Measurements from ENCODE around the gene ZBTB11. TPM values are rescaled to one million over a fixed set of nuclear protein-coding genes. Genes with fewer than 3 reads are reported as not detected.

Gene ZBTB11
- total and polyA plus RNA-seq, 2 of the 13 experiments (the other 11 are each of a cell fraction or from before 2014, with no cell fraction given), result 5.9 to 18.1 TPM

GRCh38 chr3:101676216-101676764 is 642 bp downstream of the ZBTB11 start (continued):
- TF ChIP-seq GMEB2 (CRISPR knock-in tag; IDR thresholded peaks at IDR 0.05; ENCODE audit: low read depth) (no peak), ZNF331 (CRISPR knock-in tag; IDR thresholded peaks at IDR 0.05) (no peak; the same call in 1 of the 2 replicates), ASH2L (IDR thresholded peaks at IDR 0.05; ENCODE audit: insufficient read length, low read depth, low read length) (peak; percentile 57), RBFOX2 (IDR thresholded peaks at IDR 0.05; ENCODE audit: low read depth, low read length) (peak; percentile 94), ZSCAN31 (CRISPR knock-in tag; IDR thresholded peaks at IDR 0.05; ENCODE audit: low read depth) (peak; percentile 65; the same call in 1 of the 2 replicates), DZIP1 (CRISPR knock-in tag; IDR thresholded peaks at IDR 0.05) (no peak), ZNF350 (CRISPR knock-in tag; IDR thresholded peaks at IDR 0.05; ENCODE audit: borderline replicate concordance, low read depth) (no peak), ZNF343 (CRISPR knock-in tag; IDR thresholded peaks at IDR 0.05) (no peak; the same call in 1 of the 2 replicates), FOXO1 (CRISPR knock-in tag; IDR thresholded peaks at IDR 0.05) (0 out of 2 replicates have a peak, but pooled peaks have one; percentile 18), ZNF576 (CRISPR knock-in tag; IDR thresholded peaks at IDR 0.05) (0 out of 2 replicates have a peak, but pooled peaks have one; percentile 21), CBX5 (CRISPR knock-in tag; IDR thresholded peaks at IDR 0.05; ENCODE audit: borderline replicate concordance) (no peak), ZNF256 (CRISPR knock-in tag; conservative IDR thresholded peaks at IDR 0.05) (no peak)
- TF ChIP-seq, protein P1, sequence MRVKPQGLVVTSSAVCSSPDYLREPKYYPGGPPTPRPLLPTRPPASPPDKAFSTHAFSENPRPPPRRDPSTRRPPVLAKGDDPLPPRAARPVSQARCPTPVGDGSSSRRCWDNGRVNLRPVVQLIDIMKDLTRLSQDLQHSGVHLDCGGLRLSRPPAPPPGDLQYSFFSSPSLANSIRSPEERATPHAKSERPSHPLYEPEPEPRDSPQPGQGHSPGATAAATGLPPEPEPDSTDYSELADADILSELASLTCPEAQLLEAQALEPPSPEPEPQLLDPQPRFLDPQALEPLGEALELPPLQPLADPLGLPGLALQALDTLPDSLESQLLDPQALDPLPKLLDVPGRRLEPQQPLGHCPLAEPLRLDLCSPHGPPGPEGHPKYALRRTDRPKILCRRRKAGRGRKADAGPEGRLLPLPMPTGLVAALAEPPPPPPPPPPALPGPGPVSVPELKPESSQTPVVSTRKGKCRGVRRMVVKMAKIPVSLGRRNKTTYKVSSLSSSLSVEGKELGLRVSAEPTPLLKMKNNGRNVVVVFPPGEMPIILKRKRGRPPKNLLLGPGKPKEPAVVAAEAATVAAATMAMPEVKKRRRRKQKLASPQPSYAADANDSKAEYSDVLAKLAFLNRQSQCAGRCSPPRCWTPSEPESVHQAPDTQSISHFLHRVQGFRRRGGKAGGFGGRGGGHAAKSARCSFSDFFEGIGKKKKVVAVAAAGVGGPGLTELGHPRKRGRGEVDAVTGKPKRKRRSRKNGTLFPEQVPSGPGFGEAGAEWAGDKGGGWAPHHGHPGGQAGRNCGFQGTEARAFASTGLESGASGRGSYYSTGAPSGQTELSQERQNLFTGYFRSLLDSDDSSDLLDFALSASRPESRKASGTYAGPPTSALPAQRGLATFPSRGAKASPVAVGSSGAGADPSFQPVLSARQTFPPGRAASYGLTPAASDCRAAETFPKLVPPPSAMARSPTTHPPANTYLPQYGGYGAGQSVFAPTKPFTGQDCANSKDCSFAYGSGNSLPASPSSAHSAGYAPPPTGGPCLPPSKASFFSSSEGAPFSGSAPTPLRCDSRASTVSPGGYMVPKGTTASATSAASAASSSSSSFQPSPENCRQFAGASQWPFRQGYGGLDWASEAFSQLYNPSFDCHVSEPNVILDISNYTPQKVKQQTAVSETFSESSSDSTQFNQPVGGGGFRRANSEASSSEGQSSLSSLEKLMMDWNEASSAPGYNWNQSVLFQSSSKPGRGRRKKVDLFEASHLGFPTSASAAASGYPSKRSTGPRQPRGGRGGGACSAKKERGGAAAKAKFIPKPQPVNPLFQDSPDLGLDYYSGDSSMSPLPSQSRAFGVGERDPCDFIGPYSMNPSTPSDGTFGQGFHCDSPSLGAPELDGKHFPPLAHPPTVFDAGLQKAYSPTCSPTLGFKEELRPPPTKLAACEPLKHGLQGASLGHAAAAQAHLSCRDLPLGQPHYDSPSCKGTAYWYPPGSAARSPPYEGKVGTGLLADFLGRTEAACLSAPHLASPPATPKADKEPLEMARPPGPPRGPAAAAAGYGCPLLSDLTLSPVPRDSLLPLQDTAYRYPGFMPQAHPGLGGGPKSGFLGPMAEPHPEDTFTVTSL (CRISPR knock-in tag; IDR thresholded peaks at IDR 0.05; ENCODE audit: borderline replicate concordance), result 0 out of 2 replicates have a peak, but pooled peaks have one; percentile 22
- TF ChIP-seq, protein P2, sequence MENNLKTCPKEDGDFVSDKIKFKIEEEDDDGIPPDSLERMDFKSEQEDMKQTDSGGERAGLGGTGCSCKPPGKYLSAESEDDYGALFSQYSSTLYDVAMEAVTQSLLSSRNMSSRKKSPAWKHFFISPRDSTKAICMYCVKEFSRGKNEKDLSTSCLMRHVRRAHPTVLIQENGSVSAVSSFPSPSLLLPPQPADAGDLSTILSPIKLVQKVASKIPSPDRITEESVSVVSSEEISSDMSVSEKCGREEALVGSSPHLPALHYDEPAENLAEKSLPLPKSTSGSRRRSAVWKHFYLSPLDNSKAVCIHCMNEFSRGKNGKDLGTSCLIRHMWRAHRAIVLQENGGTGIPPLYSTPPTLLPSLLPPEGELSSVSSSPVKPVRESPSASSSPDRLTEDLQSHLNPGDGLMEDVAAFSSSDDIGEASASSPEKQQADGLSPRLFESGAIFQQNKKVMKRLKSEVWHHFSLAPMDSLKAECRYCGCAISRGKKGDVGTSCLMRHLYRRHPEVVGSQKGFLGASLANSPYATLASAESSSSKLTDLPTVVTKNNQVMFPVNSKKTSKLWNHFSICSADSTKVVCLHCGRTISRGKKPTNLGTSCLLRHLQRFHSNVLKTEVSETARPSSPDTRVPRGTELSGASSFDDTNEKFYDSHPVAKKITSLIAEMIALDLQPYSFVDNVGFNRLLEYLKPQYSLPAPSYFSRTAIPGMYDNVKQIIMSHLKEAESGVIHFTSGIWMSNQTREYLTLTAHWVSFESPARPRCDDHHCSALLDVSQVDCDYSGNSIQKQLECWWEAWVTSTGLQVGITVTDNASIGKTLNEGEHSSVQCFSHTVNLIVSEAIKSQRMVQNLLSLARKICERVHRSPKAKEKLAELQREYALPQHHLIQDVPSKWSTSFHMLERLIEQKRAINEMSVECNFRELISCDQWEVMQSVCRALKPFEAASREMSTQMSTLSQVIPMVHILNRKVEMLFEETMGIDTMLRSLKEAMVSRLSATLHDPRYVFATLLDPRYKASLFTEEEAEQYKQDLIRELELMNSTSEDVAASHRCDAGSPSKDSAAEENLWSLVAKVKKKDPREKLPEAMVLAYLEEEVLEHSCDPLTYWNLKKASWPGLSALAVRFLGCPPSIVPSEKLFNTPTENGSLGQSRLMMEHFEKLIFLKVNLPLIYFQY (CRISPR knock-in tag; IDR thresholded peaks at IDR 0.05; ENCODE audit: borderline replicate concordance), result no peak

All from HepG2 (cell line).